Left lung (tissue), 10 donors: ENCODE data around the gene ARHGAP8. TPM values are rescaled to one million over a fixed set of nuclear protein-coding genes. Genes with fewer than 3 reads are reported as not detected.

ENCODE experiments used
- ATAC-seq: fragments of 200-7000 bp; cut with Tn5 transposase; one replicate; pipeline ENCODE4 v1.9.1; 2020; ENCODE audit warnings: moderate library complexity
- DNase-seq, 4 donors: peaks; one replicate each; pipeline ENCODE4 v3.0.0-alpha.2; 2013 to 2020
- H3K27ac ChIP-seq, 2 donors: fragments of 200-600 bp; sonication (generic) in 1 of 2; one replicate each; pipeline versions ENCODE4 v1.5.0 to v1.8.0; 2020 to 2021
- H3K27me3 ChIP-seq, 2 donors: fragments of 200-600 bp; sonication (generic) in 1 of 2; one replicate each; pipeline versions ENCODE4 v1.5.0 to v1.8.0; 2020 to 2021
- H3K36me3 ChIP-seq, 2 donors: fragments of 200-600 bp; sonication (generic) in 1 of 2; one replicate each; pipeline versions ENCODE4 v1.5.0 to v1.8.0; 2020 to 2021
- H3K4me1 ChIP-seq, 2 donors: fragments of 200-600 bp; one replicate each; pipeline ENCODE4 v1.8.0; 2021
- H3K4me3 ChIP-seq, 2 donors: fragments of 200-600 bp; sonication (generic) in 1 of 2; one replicate each; pipeline versions ENCODE4 v1.5.0 to v1.8.0; 2020 to 2021; ENCODE audit warnings: mild to moderate bottlenecking in 1 of 2
- H3K9me3 ChIP-seq, 2 donors: fragments of 200-600 bp; sonication (generic) in 1 of 2; one replicate each; pipeline versions ENCODE4 v1.5.0 to v1.8.0; 2020 to 2021
- intact Hi-C, 2 donors: fragments of 100-400 bp; cut with DNase I; formaldehyde crosslinking; loops; one replicate each; pipeline versions ENCODE4 v1.11.2 to v1.14.2; 2022
- polyA plus RNA-seq, 6 donors: library from polyadenylated mRNA; unstranded; fragments of 120-200 nt; gene quantifications; one replicate each; pipeline ENCODE4 v1.2.1, GENCODE V29; 2013; ENCODE audit not compliant: insufficient read length in 6 of 6
- total RNA-seq, 2 donors: library from RNA; stranded (reverse); fragmentation: NEBNext Ultra II Directional; extraction: Animal tissue kit (Norgen Biotek cat#: 25700); gene quantifications; one replicate each; pipeline ENCODE4 v1.2.1, GENCODE V29; 2021
- TF ChIP-seq, protein P1 (sequence below), 2 donors: fragments of 200-600 bp; sonication (generic) in 1 of 2; IDR thresholded peaks; one replicate each; pipeline versions ENCODE4 v1.5.0 to v1.8.0; 2021; ENCODE audit warnings: antibody characterized with exemption in 2 of 2
- donor health status: DM: no; HTN: yes; CAD: no.
- donor health status: DM: no; HTN: no; CAD: no.

Gene ARHGAP8
- total and polyA plus RNA-seq, 8 donors: 18.3 to 47.0 (median 35.0) TPM

DNA sequence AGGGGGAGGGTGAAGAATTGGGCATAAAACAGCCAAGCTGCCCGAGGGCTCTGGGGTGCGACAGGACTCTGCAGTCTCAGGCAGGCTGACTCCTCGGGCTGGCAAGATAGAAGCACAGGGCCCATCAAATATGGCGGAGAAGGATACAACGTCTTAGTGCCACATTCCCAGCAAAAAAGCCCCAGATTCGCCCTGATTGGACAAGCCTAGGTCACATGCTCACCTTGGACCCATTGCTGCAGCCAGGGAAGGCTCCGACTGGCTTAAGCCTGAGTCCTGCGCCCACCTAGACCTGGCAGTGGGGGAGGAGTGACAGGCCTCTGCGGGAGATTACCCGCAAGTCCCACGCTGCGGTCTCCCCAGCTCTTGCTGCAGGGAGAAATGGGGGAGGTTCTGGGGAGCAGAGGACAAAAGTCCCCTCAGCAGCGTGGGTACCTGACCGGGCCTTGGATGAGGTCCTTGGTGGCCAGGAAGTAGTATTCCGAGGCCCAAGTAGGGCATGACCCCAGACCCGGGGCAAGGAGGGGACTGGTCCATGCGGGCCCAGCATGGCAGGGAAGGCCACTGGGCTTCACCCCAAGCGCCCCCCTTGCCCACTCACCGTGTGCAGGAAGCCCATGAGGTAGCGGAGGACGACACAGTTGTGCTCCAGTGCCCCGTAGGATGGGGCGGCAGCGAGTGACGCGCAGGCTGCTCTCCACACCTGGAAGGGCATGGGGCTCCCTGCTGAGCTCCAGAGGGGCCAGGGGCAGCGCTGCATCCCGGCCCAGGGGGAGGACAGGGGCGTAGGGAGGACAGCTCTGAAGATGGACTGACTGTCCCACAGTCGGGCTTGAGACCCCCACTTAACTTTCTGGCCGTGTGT, 113.0 kb downstream of the ARHGAP8 start:
- H3K9me3 ChIP-seq: no peaks in the 10 kb centered on the region
- no peaks in the 10 kb centered on the region for H3K4me1 ChIP-seq
- TF ChIP-seq, protein P1, sequence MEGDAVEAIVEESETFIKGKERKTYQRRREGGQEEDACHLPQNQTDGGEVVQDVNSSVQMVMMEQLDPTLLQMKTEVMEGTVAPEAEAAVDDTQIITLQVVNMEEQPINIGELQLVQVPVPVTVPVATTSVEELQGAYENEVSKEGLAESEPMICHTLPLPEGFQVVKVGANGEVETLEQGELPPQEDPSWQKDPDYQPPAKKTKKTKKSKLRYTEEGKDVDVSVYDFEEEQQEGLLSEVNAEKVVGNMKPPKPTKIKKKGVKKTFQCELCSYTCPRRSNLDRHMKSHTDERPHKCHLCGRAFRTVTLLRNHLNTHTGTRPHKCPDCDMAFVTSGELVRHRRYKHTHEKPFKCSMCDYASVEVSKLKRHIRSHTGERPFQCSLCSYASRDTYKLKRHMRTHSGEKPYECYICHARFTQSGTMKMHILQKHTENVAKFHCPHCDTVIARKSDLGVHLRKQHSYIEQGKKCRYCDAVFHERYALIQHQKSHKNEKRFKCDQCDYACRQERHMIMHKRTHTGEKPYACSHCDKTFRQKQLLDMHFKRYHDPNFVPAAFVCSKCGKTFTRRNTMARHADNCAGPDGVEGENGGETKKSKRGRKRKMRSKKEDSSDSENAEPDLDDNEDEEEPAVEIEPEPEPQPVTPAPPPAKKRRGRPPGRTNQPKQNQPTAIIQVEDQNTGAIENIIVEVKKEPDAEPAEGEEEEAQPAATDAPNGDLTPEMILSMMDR (IDR thresholded peaks at IDR 0.05): no peak
- intact Hi-C loops: no loop called here
- no peak overlapping the region for H3K4me3 ChIP-seq
- ATAC-seq: no peak
- H3K36me3 ChIP-seq: no peaks in the 10 kb centered on the region
- H3K27ac ChIP-seq: no peak overlapping the region
- peak in 1 of 4 donors; percentile 58 for DNase-seq
- H3K27me3 ChIP-seq: peaks cover 0 to 24% of the 10 kb centered on the region in 2 donors

DNA sequence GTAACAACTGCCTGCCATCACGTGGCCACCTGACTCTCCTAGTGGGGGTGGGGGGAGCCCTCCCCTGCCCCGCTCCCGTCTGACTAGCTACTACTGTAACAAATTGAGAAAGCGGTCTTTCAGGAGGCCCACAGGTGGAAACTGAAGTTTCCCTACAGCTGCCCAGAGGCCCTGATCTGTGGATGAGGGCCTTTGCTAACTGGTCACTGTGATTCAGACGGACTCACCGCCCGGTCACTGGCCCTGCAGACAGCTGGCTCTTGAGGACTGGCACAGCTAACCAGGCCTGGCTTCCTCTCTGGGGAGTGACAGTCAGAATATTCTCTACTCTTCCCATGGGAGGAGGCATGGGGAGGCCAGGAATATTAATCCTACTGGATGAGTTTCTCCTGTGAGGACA, 116.8 kb downstream of the ARHGAP8 start:
- DNase-seq: no peak
- Histone ChIP-seq H3K9me3 (peaks cover 0 to 10% of the 10 kb centered on the region in 2 donors), H3K36me3 (no peaks in the 10 kb centered on the region), H3K27me3 (peaks cover 0 to 26% of the 10 kb centered on the region in 2 donors), H3K4me1 (no peaks in the 10 kb centered on the region), H3K27ac (no peak overlapping the region), H3K4me3 (no peak overlapping the region)
- TF ChIP-seq, protein P1 (IDR thresholded peaks at IDR 0.05): no peak
- intact Hi-C loops: no loop called here
- ATAC-seq: no peak

DNA sequence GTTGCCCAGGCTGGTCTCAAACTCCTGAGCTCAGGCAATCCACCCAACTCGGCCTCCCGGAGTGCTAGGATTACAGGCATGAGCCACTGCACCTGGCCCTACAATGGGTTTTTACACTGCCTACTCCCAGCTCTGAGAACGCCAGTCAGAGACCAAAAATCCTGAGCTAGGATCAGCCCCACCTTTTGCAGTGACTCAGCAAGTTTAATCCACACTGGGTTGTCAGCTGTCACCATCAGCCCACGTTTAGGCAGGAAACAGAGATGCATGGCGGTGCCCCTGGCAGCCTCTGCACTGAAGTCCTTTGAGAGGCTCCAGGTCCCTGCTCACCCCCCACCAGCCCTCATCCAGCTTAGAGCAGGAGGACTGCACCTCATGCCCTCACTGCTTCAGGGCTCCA, 117.6 kb downstream of the ARHGAP8 start:
- no peaks in the 10 kb centered on the region for H3K4me1 ChIP-seq
- peaks cover 0 to 10% of the 10 kb centered on the region in 2 donors for H3K9me3 ChIP-seq
- H3K36me3 ChIP-seq: no peaks in the 10 kb centered on the region
- no peak for ATAC-seq
- no peak overlapping the region for H3K27ac ChIP-seq
- intact Hi-C loops: no loop called here
- peaks cover 0 to 26% of the 10 kb centered on the region in 2 donors for H3K27me3 ChIP-seq
- peak in 1 of 4 donors; percentile 8 for DNase-seq
- H3K4me3 ChIP-seq: no peak overlapping the region
- TF ChIP-seq, protein P1 (IDR thresholded peaks at IDR 0.05): no peak

DNA sequence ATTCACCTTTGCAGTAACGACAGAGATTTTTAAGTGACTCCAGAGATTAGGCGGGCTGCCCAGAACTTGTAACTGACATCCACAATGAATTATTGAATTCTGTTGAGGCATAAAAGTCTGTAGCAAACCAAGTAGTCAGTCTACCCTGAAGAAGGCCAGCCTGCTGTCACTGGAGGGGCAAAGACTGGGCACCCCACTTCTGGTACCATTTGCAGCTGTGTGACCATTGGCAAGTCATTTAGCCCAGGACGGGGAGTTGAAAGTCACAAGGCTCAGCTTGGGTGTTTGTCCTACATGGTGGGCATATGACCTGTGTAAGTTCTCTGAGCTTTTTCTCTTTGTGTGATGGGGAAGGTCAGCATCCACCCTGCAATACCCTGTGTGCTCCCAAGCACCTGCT, 119.4 kb downstream of the ARHGAP8 start:
- TF ChIP-seq, protein P1 (IDR thresholded peaks at IDR 0.05): no peak
- intact Hi-C loops: no loop called here
- no peak for ATAC-seq

DNA sequence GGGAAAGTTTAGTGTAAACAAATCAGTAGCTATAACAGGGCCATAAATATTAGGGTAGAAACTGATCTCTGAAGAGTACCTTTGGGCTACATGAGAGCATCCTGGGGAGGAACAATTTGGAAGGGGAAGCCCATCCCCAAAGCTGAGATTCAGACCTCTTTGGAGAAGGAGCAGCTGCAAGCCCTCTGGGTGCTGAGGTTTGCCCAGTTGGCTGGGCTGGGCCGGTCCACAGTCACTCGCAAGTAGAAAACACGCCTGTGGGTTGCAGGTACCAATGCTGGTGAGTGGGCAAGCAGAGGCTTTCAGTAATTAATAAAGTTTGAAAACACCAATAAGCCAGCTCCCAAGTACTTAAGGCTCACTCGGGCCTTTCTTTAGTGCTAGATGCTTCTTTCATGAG, 124.5 kb downstream of the ARHGAP8 start:
- no peak for DNase-seq
- ATAC-seq: no peak
- Histone ChIP-seq H3K27ac (no peak overlapping the region), H3K9me3 (peaks cover 0 to 19% of the 10 kb centered on the region in 2 donors), H3K36me3 (no peaks in the 10 kb centered on the region), H3K4me1 (no peaks in the 10 kb centered on the region), H3K4me3 (no peak overlapping the region), H3K27me3 (no peaks in the 10 kb centered on the region)
- intact Hi-C loops: no loop called here
- TF ChIP-seq, protein P1 (IDR thresholded peaks at IDR 0.05): no peak

More for the DNA sequence above, 119.4 kb downstream of the ARHGAP8 start:
- Histone ChIP-seq H3K36me3 (no peaks in the 10 kb centered on the region), H3K4me1 (no peaks in the 10 kb centered on the region), H3K9me3 (peaks cover 0 to 14% of the 10 kb centered on the region in 2 donors), H3K4me3 (no peak overlapping the region), H3K27ac (no peak overlapping the region), H3K27me3 (peaks cover 0 to 26% of the 10 kb centered on the region in 2 donors)
- no peak for DNase-seq
